Stimulated activated naive CD8-positive, alpha-beta T cell treated with anti-CD3 and anti-CD28 coated beads, Interleukin-15, Interleukin-2, amounts not matched to agents 100 ng/mL and 50 ng/mL, for 24 hours (primary cell): ENCODE data around the gene CA10.

Source experiments
- H3K27ac Mint-ChIP-seq: one replicate; pipeline ENCODE4 v1.8.0; 2021; ENCODE audit warnings: mild to moderate bottlenecking, mixed read lengths
- H3K27me3 Mint-ChIP-seq: one replicate; pipeline ENCODE4 v1.8.0; 2021; ENCODE audit warnings: mixed read lengths
- H3K36me3 Mint-ChIP-seq: one replicate; pipeline ENCODE4 v1.8.0; 2021; ENCODE audit warnings: low read depth, mixed read lengths
- H3K4me1 Mint-ChIP-seq: one replicate; pipeline ENCODE4 v1.8.0; 2021; ENCODE audit warnings: low read depth, mixed read lengths
- H3K4me3 Mint-ChIP-seq: one replicate; pipeline ENCODE4 v1.8.0; 2021; ENCODE audit warnings: mild to moderate bottlenecking, mixed read lengths
- H3K9me3 Mint-ChIP-seq: one replicate; pipeline ENCODE4 v1.8.0; 2021; ENCODE audit warnings: mixed read lengths

Gene CA10

GRCh38 chr17:52041123-52041617 lies 117.3 kb downstream of the CA10 start:
- Mint-ChIP-seq H3K27me3 (peaks cover 5% of the 10 kb centered on the region), H3K36me3 (no peaks in the 10 kb centered on the region), H3K4me1 (no peaks in the 10 kb centered on the region), H3K9me3 (no peaks in the 10 kb centered on the region), H3K27ac (no peak overlapping the region), H3K4me3 (no peak overlapping the region)

GRCh38 chr17:52036416-52036815 lies 122.1 kb downstream of the CA10 start:
- Mint-ChIP-seq H3K27ac (no peak overlapping the region), H3K27me3 (no peaks in the 10 kb centered on the region), H3K4me1 (no peaks in the 10 kb centered on the region), H3K4me3 (no peak overlapping the region), H3K9me3 (no peaks in the 10 kb centered on the region), H3K36me3 (no peaks in the 10 kb centered on the region)

GRCh38 chr17:52035336-52035915 lies 123.1 kb downstream of the CA10 start:
- Mint-ChIP-seq H3K4me1 (no peaks in the 10 kb centered on the region), H3K27me3 (no peaks in the 10 kb centered on the region), H3K4me3 (no peak overlapping the region), H3K36me3 (no peaks in the 10 kb centered on the region), H3K9me3 (no peaks in the 10 kb centered on the region), H3K27ac (no peak overlapping the region)

- Mint-ChIP-seq H3K4me1 (no peaks in the 10 kb centered on the region), H3K4me3 (no peak overlapping the region), H3K27me3 (no peaks in the 10 kb centered on the region), H3K9me3 (no peaks in the 10 kb centered on the region), H3K36me3 (no peaks in the 10 kb centered on the region), H3K27ac (no peak overlapping the region)
Measured at GRCh38 chr17:52032454-52032853, 126.1 kb downstream of the CA10 start.

- H3K36me3 Mint-ChIP-seq: no peaks in the 10 kb centered on the region
- H3K27ac Mint-ChIP-seq: no peak overlapping the region
- H3K4me1 Mint-ChIP-seq: no peaks in the 10 kb centered on the region
- no peaks in the 10 kb centered on the region for H3K27me3 Mint-ChIP-seq
- H3K4me3 Mint-ChIP-seq: no peak overlapping the region
- H3K9me3 Mint-ChIP-seq: no peaks in the 10 kb centered on the region
Measured at GRCh38 chr17:52030052-52030451, 128.5 kb downstream of the CA10 start.

GRCh38 chr17:52027620-52028295 lies 130.8 kb downstream of the CA10 start:
- Mint-ChIP-seq H3K4me3 (no peak overlapping the region), H3K4me1 (no peaks in the 10 kb centered on the region), H3K27ac (no peak overlapping the region), H3K27me3 (no peaks in the 10 kb centered on the region), H3K36me3 (no peaks in the 10 kb centered on the region), H3K9me3 (no peaks in the 10 kb centered on the region)

GRCh38 chr17:52027081-52027480 lies 131.4 kb downstream of the CA10 start:
- no peaks in the 10 kb centered on the region for H3K36me3 Mint-ChIP-seq
- H3K4me3 Mint-ChIP-seq: no peak overlapping the region

GRCh38 chr17:52026075-52026474 lies 132.4 kb downstream of the CA10 start:
- no peak overlapping the region for H3K27ac Mint-ChIP-seq
- H3K4me3 Mint-ChIP-seq: no peak overlapping the region
- H3K4me1 Mint-ChIP-seq: no peaks in the 10 kb centered on the region
- no peaks in the 10 kb centered on the region for H3K9me3 Mint-ChIP-seq
- no peaks in the 10 kb centered on the region for H3K36me3 Mint-ChIP-seq
- H3K27me3 Mint-ChIP-seq: no peaks in the 10 kb centered on the region

More at GRCh38 chr17:52027081-52027480, 131.4 kb downstream of the CA10 start:
- Mint-ChIP-seq H3K4me1 (no peaks in the 10 kb centered on the region), H3K9me3 (no peaks in the 10 kb centered on the region), H3K27me3 (no peaks in the 10 kb centered on the region), H3K27ac (no peak overlapping the region)

GRCh38 chr17:52025236-52025635 lies 133.3 kb downstream of the CA10 start:
- Mint-ChIP-seq H3K4me3 (no peak overlapping the region), H3K4me1 (no peaks in the 10 kb centered on the region), H3K27me3 (peaks cover 5% of the 10 kb centered on the region), H3K9me3 (peaks cover 6% of the 10 kb centered on the region), H3K27ac (no peak overlapping the region), H3K36me3 (no peaks in the 10 kb centered on the region)

GRCh38 chr17:52024300-52024870 lies 134.1 kb downstream of the CA10 start:
- no peaks in the 10 kb centered on the region for H3K4me1 Mint-ChIP-seq
- no peak overlapping the region for H3K27ac Mint-ChIP-seq
- peaks cover 6% of the 10 kb centered on the region for H3K9me3 Mint-ChIP-seq
- no peak overlapping the region for H3K4me3 Mint-ChIP-seq
- H3K27me3 Mint-ChIP-seq: peaks cover 5% of the 10 kb centered on the region
- no peaks in the 10 kb centered on the region for H3K36me3 Mint-ChIP-seq

GRCh38 chr17:52011064-52011463 lies 147.4 kb downstream of the CA10 start:
- no peak overlapping the region for H3K4me3 Mint-ChIP-seq
- peaks cover 9% of the 10 kb centered on the region for H3K27me3 Mint-ChIP-seq
- no peaks in the 10 kb centered on the region for H3K36me3 Mint-ChIP-seq
- H3K27ac Mint-ChIP-seq: no peak overlapping the region
- H3K9me3 Mint-ChIP-seq: peaks cover 3% of the 10 kb centered on the region
- no peaks in the 10 kb centered on the region for H3K4me1 Mint-ChIP-seq

- H3K27ac Mint-ChIP-seq: no peak overlapping the region
- H3K4me1 Mint-ChIP-seq: no peaks in the 10 kb centered on the region
- no peaks in the 10 kb centered on the region for H3K27me3 Mint-ChIP-seq
- H3K36me3 Mint-ChIP-seq: no peaks in the 10 kb centered on the region
- no peak overlapping the region for H3K4me3 Mint-ChIP-seq
- H3K9me3 Mint-ChIP-seq: no peaks in the 10 kb centered on the region
Measured at GRCh38 chr17:51999654-52000053, 158.9 kb downstream of the CA10 start.

- Mint-ChIP-seq H3K36me3 (no peaks in the 10 kb centered on the region), H3K9me3 (no peaks in the 10 kb centered on the region), H3K27ac (no peak overlapping the region), H3K27me3 (no peaks in the 10 kb centered on the region), H3K4me3 (no peak overlapping the region), H3K4me1 (no peaks in the 10 kb centered on the region)
Measured at GRCh38 chr17:51997723-51998122, 160.8 kb downstream of the CA10 start.

- Mint-ChIP-seq H3K4me1 (no peaks in the 10 kb centered on the region), H3K36me3 (no peaks in the 10 kb centered on the region), H3K4me3 (no peak overlapping the region), H3K27me3 (no peaks in the 10 kb centered on the region), H3K9me3 (no peaks in the 10 kb centered on the region), H3K27ac (no peak overlapping the region)
Measured at GRCh38 chr17:51995797-51996403, 162.6 kb downstream of the CA10 start.

- H3K9me3 Mint-ChIP-seq: no peaks in the 10 kb centered on the region
- H3K4me1 Mint-ChIP-seq: no peaks in the 10 kb centered on the region
- no peak overlapping the region for H3K4me3 Mint-ChIP-seq
- H3K27ac Mint-ChIP-seq: no peak overlapping the region
- H3K36me3 Mint-ChIP-seq: no peaks in the 10 kb centered on the region
- H3K27me3 Mint-ChIP-seq: no peaks in the 10 kb centered on the region
Measured at GRCh38 chr17:51992864-51993416, 165.6 kb downstream of the CA10 start.
